K562 (cell line): Measurements from ENCODE around the gene KCNQ2.

Experiments used
- CBX8 ChIP-seq: fragments of 200-600 bp; sonication (generic); IDR thresholded peaks from 2 replicates; pipeline ENCODE4 v1.6.1; 2012; ENCODE audit warnings: borderline replicate concordance, mixed run types, low read depth, mild to moderate bottlenecking, moderate library complexity, mixed read lengths, low read length, control low read depth, inconsistent platforms; ENCODE audit not compliant: poor library complexity, severe bottlenecking; ENCODE audit errors: extremely low read depth
- CEBPB ChIP-seq: fragments of 450-650 bp; IDR thresholded peaks from 2 replicates; pipeline ENCODE4 v1.6.1; 2016; ENCODE audit warnings: missing genetic modification characterization, missing compliant biosample characterization
- SIN3B ChIP-seq: fragments of 450-650 bp; IDR thresholded peaks from 2 replicates; pipeline ENCODE4 v1.6.1; 2017; ENCODE audit warnings: low read depth, mild to moderate bottlenecking, moderate library complexity
- TCF7 ChIP-seq: sonication (generic); IDR thresholded peaks from 2 replicates; pipeline ENCODE4 v1.6.1; 2016; ENCODE audit warnings: antibody characterized with exemption, borderline replicate concordance
- ZNF79 ChIP-seq: fragments of 250-450 bp; sonication (Bioruptor Pico); IDR thresholded peaks from 2 replicates; pipeline ENCODE4 v1.4.0; 2020; ENCODE audit warnings: low read depth, mild to moderate bottlenecking, moderate library complexity

DNA sequence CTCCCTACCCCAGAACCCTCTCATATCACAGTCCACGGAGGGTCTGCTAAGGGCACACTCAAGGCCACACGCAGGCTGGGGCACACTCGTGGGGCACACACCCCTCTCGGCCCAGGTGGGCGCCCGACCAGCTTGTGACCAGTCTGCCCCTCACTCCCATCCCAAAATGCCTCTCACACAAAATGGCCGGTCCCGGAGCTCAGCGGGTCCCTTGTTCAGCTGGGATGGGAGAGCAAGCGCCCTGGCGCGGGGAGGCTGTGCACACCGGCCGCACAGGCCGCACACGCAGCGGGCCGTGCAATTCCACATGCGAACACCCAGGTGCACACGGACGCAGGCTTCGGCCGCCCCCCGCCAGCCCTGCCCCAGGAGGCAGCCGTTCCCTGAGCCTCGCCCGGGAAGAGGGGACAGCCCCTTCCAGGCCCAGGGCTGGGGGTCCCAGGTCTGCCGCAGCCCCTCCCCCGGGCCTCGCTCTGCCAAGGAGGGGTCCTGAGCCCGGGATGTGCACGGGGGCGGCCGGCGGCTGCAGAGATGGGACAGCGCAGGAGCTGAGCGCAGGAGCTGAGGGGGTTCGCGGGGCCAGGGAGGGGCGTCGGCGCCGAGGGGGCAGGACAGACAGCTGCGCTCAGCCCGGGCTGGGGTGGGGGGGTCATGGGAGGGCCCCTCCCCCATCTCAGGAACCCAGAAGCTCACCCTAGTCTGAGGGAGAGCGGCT lies 1.3 kb downstream of the KCNQ2 start:
- TF ChIP-seq TCF7 (no peak), ZNF79 (CRISPR knock-in tag) (no peak), CEBPB (tag) (no peak), SIN3B (no peak), CBX8 (no peak)
